Neuronal stem cell (in vitro differentiated cells): ENCODE data around the gene TTC9C.
A peak's percentile ranks its signal among the peaks of the same experiment; 100 is the strongest.

Source experiments
- DNase-seq: peaks from one replicate; pipeline ENCODE4 v3.0.0-alpha.2; 2013; ENCODE audit warnings: low spot score
- H2AFZ ChIP-seq: one replicate; pipeline ENCODE4 v1.6.1; 2013; ENCODE audit warnings: mild to moderate bottlenecking, low read length, inconsistent platforms
- H2AK5ac ChIP-seq: 2 replicates; pipeline ENCODE4 v1.6.1; 2013; ENCODE audit warnings: low read depth, mild to moderate bottlenecking, inconsistent platforms, low read length, moderate library complexity, mixed read lengths
- H2BK120ac ChIP-seq: 2 replicates; pipeline ENCODE4 v1.6.1; 2013; ENCODE audit warnings: low read depth, mild to moderate bottlenecking, inconsistent platforms, low read length, moderate library complexity, mixed read lengths
- H2BK12ac ChIP-seq: one replicate; pipeline ENCODE4 v1.6.1; 2013; ENCODE audit warnings: low read length, inconsistent platforms
- H2BK15ac ChIP-seq: 2 replicates; pipeline ENCODE4 v1.6.1; 2013; ENCODE audit warnings: mild to moderate bottlenecking, low read length, inconsistent platforms, mixed read lengths
- H2BK5ac ChIP-seq: one replicate; pipeline ENCODE4 v1.6.1; 2013; ENCODE audit warnings: inconsistent platforms, mild to moderate bottlenecking, low read length, moderate library complexity
- H3K14ac ChIP-seq: one replicate; pipeline ENCODE4 v1.6.1; 2013; ENCODE audit warnings: low read length, inconsistent platforms
- H3K18ac ChIP-seq: 2 replicates; pipeline ENCODE4 v1.6.1; 2013; ENCODE audit warnings: low read length, inconsistent platforms
- H3K23ac ChIP-seq: 2 replicates; pipeline ENCODE4 v1.6.1; 2013; ENCODE audit warnings: low read depth, mild to moderate bottlenecking, mixed read lengths, low read length, inconsistent platforms; ENCODE audit not compliant: poor library complexity
- H3K27ac ChIP-seq: replicated peaks from 3 replicates; pipeline ENCODE4 v1.5.1; 2013; ENCODE audit warnings: low read length, inconsistent platforms
- H3K27me3 ChIP-seq, 3 experiments: 2 replicates each; pipeline ENCODE4 v1.6.1; 2013; ENCODE audit warnings: low read length in 3 of 3, mild to moderate bottlenecking in 2 of 3, inconsistent platforms in 1 of 3, low read depth in 1 of 3, mixed read lengths in 1 of 3, moderate library complexity in 1 of 3; ENCODE audit not compliant: control insufficient read depth in 3 of 3, insufficient read depth in 3 of 3
- H3K36me3 ChIP-seq, 2 donors: replicated peaks in 1 of 2; 2 replicates each; pipeline ENCODE4 v1.6.1; 2013; ENCODE audit warnings: low read length in 2 of 2; ENCODE audit not compliant: control insufficient read depth in 2 of 2, insufficient read depth in 2 of 2
- H3K4ac ChIP-seq: 2 replicates; pipeline ENCODE4 v1.6.1; 2013; ENCODE audit warnings: inconsistent platforms, mild to moderate bottlenecking, low read length, moderate library complexity
- H3K4me1 ChIP-seq, 2 donors: 1 replicate in 1 of 2; 2 replicates in 1 of 2; pipeline ENCODE4 v1.6.1; 2013; ENCODE audit warnings: low read length in 2 of 2, low read depth in 1 of 2; ENCODE audit not compliant: control insufficient read depth in 2 of 2, insufficient read depth in 1 of 2
- H3K4me2 ChIP-seq: one replicate; pipeline ENCODE4 v1.6.1; 2013; ENCODE audit warnings: mild to moderate bottlenecking, low read length, inconsistent platforms; ENCODE audit not compliant: insufficient read depth, poor library complexity, severe bottlenecking
- H3K4me3 ChIP-seq, 2 donors: 2 replicates each; pipeline ENCODE4 v1.5.1; 2013; ENCODE audit warnings: low read length in 2 of 2, mild to moderate bottlenecking in 2 of 2, inconsistent platforms in 1 of 2, moderate library complexity in 1 of 2
- H3K79me1 ChIP-seq: one replicate; pipeline ENCODE4 v1.6.1; 2013; ENCODE audit warnings: low read depth, mild to moderate bottlenecking, inconsistent platforms, low read length, moderate library complexity
- H3K9ac ChIP-seq: one replicate; pipeline ENCODE4 v1.6.1; 2013; ENCODE audit warnings: mild to moderate bottlenecking, low read depth, low read length, inconsistent platforms; ENCODE audit not compliant: poor library complexity
- H3K9me3 ChIP-seq, 2 donors: replicated peaks in 1 of 2; 2 replicates each; pipeline versions ENCODE3 to v1.6.1; 2013; ENCODE audit warnings: low read length in 2 of 2, mild to moderate bottlenecking in 2 of 2, inconsistent platforms in 1 of 2, low read depth in 1 of 2, mixed read lengths in 1 of 2, moderate library complexity in 1 of 2; ENCODE audit not compliant: control insufficient read depth in 2 of 2, insufficient read depth in 1 of 2
- H4K8ac ChIP-seq: one replicate; pipeline ENCODE4 v1.6.1; 2013; ENCODE audit warnings: low read depth, mild to moderate bottlenecking, inconsistent platforms, low read length, moderate library complexity
- H4K91ac ChIP-seq: one replicate; pipeline ENCODE4 v1.6.1; 2013; ENCODE audit warnings: low read length, low read depth, mild to moderate bottlenecking, inconsistent platforms; ENCODE audit not compliant: poor library complexity
- WGBS, 2 donors: extraction: QIAGEN DNeasy Blood & Tissue Kit; methylation state at CpG; one replicate each; pipeline ENCODE4 v1.1.7; 2013; ENCODE audit warnings: missing lambda C conversion rate in 2 of 2, mixed read lengths in 1 of 2; ENCODE audit not compliant: insufficient read length in 2 of 2, insufficient replicate concordance in 1 of 2; ENCODE audit errors: extremely low coverage in 2 of 2; 5-methylcytosine and 5-hydroxymethylcytosine counted together

The TTC9C gene

GRCh38 chr11:62771144-62772021 lies 43.1 kb downstream of the TTC9C start, which contains the start of gene TAF6L:
TSS of gene TAF6L (plus strand) at chr11:62771396. CDS start at chr11:62775784, 4,388 bp downstream.
- Histone ChIP-seq H2BK12ac (no peak within 1 kb of the TSS), H3K9ac (peak within 1 kb of the TSS; percentile 92), H3K4me1 (peaks cover 10 to 19% of the 10 kb centered on the region in 2 donors), H3K27me3 (no peaks in the 10 kb centered on the region), H4K91ac (no peak within 1 kb of the TSS), H2BK15ac (peak within 1 kb of the TSS; percentile 77), H3K23ac (peak within 1 kb of the TSS; percentile 81), H3K4me2 (peak within 1 kb of the TSS; percentile 78), H2BK5ac (peak within 1 kb of the TSS; percentile 90), H3K18ac (peak within 1 kb of the TSS; percentile 97), H2AFZ (peak within 1 kb of the TSS; percentile 96), H3K4ac (peak within 1 kb of the TSS; percentile 47), H3K4me3 (peak within 1 kb of the TSS; percentile 78 to 88), H3K27ac (peak within 1 kb of the TSS; percentile 98), H4K8ac (peak within 1 kb of the TSS; percentile 98), H2BK120ac (no peak within 1 kb of the TSS), H3K9me3 (no peaks in the 10 kb centered on the region), H3K36me3 (peaks cover 19 to 44% of the 10 kb centered on the region in 2 donors), H3K79me1 (peaks cover 1% of the 10 kb centered on the region), H3K14ac (no peak within 1 kb of the TSS), H2AK5ac (peak within 1 kb of the TSS; percentile 20)
- WGBS, 2 donors, result no CpG with 5 or more reads among the region's 60 CpGs
- peak; percentile 94 for DNase-seq

- no peak overlapping the region for H2AFZ ChIP-seq
- no peak overlapping the region for H3K14ac ChIP-seq
- peaks cover 1% of the 10 kb centered on the region for H3K79me1 ChIP-seq
- peaks cover 10 to 19% of the 10 kb centered on the region in 2 donors for H3K4me1 ChIP-seq
- DNase-seq, result no peak
- H3K4ac ChIP-seq, result no peak overlapping the region
- no peak overlapping the region for H2BK120ac ChIP-seq
- no peak overlapping the region for H2AK5ac ChIP-seq
- H2BK15ac ChIP-seq, result no peak overlapping the region
- no peak overlapping the region for H4K8ac ChIP-seq
- no peak overlapping the region for H4K91ac ChIP-seq
- no peak overlapping the region for H3K4me3 ChIP-seq
- no peaks in the 10 kb centered on the region for H3K9me3 ChIP-seq
- no peak overlapping the region for H3K27ac ChIP-seq
- H3K4me2 ChIP-seq, result no peak overlapping the region
- H2BK5ac ChIP-seq, result no peak overlapping the region
- H3K18ac ChIP-seq, result no peak overlapping the region
- WGBS, 2 donors, result no CpG with 5 or more reads among the region's 6 CpGs
- H2BK12ac ChIP-seq, result no peak overlapping the region
- no peak overlapping the region for H3K9ac ChIP-seq
- no peaks in the 10 kb centered on the region for H3K27me3 ChIP-seq
- H3K23ac ChIP-seq, result no peak overlapping the region
- peaks cover 32 to 54% of the 10 kb centered on the region in 2 donors for H3K36me3 ChIP-seq
Measured at GRCh38 chr11:62774407-62774806, 46.1 kb downstream of the TTC9C start.

- no peak overlapping the region for H2BK5ac ChIP-seq
- H3K79me1 ChIP-seq, result peaks cover 1% of the 10 kb centered on the region
- H3K9me3 ChIP-seq, result no peaks in the 10 kb centered on the region
- H3K4me2 ChIP-seq, result no peak overlapping the region
- no peak overlapping the region for H3K14ac ChIP-seq
- H3K36me3 ChIP-seq, result peaks cover 32 to 63% of the 10 kb centered on the region in 2 donors
- no peak overlapping the region for H4K8ac ChIP-seq
- no peak overlapping the region for H3K23ac ChIP-seq
- DNase-seq, result no peak
- no peak overlapping the region for H2AFZ ChIP-seq
- H3K4me3 ChIP-seq, result no peak overlapping the region
- no peak overlapping the region for H3K4ac ChIP-seq
- H3K9ac ChIP-seq, result no peak overlapping the region
- H2BK15ac ChIP-seq, result no peak overlapping the region
- no peak overlapping the region for H4K91ac ChIP-seq
- peaks cover 4 to 8% of the 10 kb centered on the region in 2 donors for H3K4me1 ChIP-seq
- no peak overlapping the region for H3K27ac ChIP-seq
- H2BK12ac ChIP-seq, result no peak overlapping the region
- no peak overlapping the region for H2BK120ac ChIP-seq
- no peak overlapping the region for H3K18ac ChIP-seq
- no CpG with 5 or more reads among the region's 17 CpGs for WGBS, 2 donors
- no peaks in the 10 kb centered on the region for H3K27me3 ChIP-seq
- H2AK5ac ChIP-seq, result no peak overlapping the region
Measured at GRCh38 chr11:62775646-62776045, 47.4 kb downstream of the TTC9C start.

GRCh38 chr11:62777389-62777788 lies 49.1 kb downstream of the TTC9C start:
- H3K4ac ChIP-seq, result no peak overlapping the region
- WGBS, 2 donors, result no CpG with 5 or more reads among the region's 2 CpGs

More at GRCh38 chr11:62777389-62777788, 49.1 kb downstream of the TTC9C start:
- Histone ChIP-seq H2BK12ac (no peak overlapping the region), H3K27me3 (no peaks in the 10 kb centered on the region), H2BK120ac (no peak overlapping the region), H3K4me1 (no peaks in the 10 kb centered on the region), H3K9ac (no peak overlapping the region), H3K27ac (no peak overlapping the region), H3K4me3 (no peak overlapping the region), H3K9me3 (no peaks in the 10 kb centered on the region), H2BK15ac (no peak overlapping the region), H3K36me3 (peaks cover 39 to 73% of the 10 kb centered on the region in 2 donors), H4K8ac (no peak overlapping the region), H3K4me2 (no peak overlapping the region), H4K91ac (no peak overlapping the region), H2BK5ac (no peak overlapping the region), H2AFZ (no peak overlapping the region), H3K23ac (no peak overlapping the region), H3K79me1 (no peaks in the 10 kb centered on the region), H2AK5ac (no peak overlapping the region), H3K14ac (no peak overlapping the region), H3K18ac (no peak overlapping the region)
- DNase-seq, result no peak
